HG02840 (cell line): Measurements from ENCODE around the gene PDE4D.

Experiments used
- ATAC-seq: cut with Tn5 transposase; IDR thresholded peaks from one replicate; pipeline ENCODE4 v1.9.1; 2021; ENCODE audit warnings: mild to moderate bottlenecking, moderate library complexity, moderate number of reproducible peaks; ENCODE audit not compliant: unreplicated experiment, low FRiP score

Gene PDE4D

DNA sequence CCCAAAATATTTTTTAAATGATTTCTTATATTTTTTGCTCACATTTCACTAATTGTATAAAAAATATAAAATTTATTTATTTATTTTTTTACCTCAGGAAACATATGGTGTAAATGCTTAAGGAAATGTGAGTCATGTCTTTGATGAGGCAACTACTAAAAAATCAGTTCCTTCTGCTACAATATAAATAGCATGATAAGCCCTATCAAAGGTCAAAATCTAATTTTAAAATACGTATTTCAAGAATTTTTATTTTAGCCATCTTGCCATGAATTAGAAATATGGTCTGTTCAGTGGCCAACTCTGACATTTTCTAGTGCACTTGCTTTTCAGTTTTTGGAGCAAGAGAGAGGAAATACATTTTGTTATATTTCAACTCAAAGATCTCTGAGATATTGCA lies 50.5 kb downstream of the PDE4D start:
- no peak for ATAC-seq

DNA sequence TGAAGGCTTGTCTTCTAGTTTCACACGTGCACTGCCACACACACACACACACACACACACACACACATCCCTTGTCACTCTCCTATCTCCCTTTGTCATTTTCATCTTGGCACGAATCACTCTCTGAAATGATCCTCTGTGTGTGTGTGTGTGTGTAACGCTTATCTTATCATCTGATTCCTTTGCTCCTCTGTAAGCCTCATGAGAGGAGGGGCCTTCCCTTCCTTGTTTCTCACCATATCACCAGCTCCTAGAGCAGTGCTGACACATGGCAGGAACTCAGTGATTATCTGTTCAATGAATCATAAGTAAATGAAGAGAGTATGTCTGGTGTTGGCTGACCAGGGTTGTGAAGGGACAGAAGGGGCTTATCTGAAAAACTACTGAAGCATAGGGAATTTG lies 53.3 kb downstream of the PDE4D start:
- ATAC-seq: no peak

DNA sequence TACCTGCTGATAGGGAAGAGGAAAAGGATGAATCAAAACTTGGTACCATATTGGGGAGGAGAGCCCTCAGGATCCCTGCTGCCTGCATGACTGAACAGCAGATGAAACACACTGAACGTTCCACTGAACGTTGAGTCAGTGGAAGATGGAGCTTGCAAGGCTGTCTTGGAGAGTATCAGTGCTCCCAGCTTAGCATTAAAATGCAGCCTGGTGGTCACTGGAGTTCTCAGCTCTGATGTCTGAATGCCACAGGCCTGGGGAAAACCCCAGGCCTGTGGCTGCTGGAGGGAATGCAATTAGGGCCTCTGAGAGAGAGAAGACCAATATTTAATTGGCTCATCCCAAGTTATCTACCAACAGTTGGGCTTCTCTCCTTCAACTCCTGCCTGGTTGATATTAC lies 54.5 kb downstream of the PDE4D start:
- ATAC-seq: no peak

DNA sequence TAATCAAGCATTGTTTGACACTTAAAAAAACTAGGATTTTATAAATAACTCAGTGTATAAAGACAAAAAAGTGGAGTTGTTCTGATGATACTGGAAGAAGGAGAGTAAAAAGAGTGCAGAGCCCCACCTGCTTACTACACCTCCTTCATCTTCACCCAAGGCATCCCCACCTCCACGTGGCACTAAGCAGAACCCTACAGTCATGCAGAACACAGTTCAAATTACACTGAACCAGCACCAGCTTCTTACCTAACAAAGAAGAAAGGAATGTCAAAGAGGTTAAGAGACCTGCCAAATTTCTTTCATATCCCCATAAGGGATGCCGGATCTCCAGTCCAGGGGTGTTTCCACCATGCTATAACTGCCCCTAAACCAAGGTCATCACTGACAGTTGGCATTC lies 55.5 kb downstream of the PDE4D start:
- ATAC-seq: no peak

DNA sequence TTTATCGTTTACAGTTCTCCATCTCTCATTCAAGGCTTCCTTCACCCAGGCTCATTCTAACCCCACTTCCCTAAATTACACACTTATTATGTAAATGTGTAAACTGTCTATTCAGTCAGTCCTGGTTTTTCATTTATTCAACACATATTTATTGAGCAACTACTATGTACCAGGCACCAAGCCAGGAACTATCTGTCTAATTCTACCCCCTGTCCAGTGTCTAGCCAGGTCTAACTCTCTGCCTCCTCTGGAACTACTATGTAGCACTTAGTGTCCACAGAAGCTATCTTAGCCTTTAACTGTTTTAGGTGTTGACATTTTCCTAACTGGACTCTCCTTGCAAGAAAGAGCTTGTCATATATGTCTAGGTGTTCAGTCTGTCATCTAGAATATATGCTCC lies 56.5 kb downstream of the PDE4D start:
- ATAC-seq: no peak

DNA sequence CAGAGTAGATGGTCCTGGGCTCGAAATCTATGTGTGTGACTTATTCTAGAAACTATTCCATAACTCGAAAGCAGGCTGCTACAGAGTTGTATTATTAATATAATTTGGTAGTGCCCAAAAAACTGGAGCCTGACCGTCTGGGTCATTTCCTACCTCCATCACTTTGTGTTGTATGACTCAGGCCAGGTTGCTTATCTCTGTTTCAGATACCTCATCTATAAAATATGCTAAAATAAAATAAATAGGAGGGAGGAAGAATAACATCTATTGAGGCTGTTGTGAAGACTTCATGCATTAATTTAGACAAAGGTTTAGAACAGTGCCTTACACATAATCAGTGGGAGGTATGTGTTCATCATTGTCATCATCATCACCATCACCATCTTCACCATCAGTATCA lies 57.7 kb downstream of the PDE4D start:
- no peak for ATAC-seq

DNA sequence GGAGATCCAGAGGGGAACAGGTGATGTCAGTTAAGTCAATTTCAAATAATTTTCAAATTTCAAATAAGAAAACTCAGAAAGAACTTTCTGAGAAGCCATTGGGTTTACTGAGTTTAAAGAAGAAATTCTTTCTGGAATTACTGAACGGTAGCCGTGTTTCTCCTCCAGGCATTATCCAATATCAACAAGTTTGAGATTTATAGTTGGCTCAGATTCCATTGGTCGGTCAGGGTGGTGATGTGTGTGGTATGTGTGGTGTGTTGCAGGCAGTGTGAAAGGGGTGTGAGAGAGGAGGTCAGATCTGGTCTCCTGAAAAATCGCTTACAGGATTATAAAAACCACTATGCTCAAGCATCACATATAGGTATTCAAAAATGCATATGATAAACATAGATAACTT lies 60.1 kb downstream of the PDE4D start:
- ATAC-seq: no peak

DNA sequence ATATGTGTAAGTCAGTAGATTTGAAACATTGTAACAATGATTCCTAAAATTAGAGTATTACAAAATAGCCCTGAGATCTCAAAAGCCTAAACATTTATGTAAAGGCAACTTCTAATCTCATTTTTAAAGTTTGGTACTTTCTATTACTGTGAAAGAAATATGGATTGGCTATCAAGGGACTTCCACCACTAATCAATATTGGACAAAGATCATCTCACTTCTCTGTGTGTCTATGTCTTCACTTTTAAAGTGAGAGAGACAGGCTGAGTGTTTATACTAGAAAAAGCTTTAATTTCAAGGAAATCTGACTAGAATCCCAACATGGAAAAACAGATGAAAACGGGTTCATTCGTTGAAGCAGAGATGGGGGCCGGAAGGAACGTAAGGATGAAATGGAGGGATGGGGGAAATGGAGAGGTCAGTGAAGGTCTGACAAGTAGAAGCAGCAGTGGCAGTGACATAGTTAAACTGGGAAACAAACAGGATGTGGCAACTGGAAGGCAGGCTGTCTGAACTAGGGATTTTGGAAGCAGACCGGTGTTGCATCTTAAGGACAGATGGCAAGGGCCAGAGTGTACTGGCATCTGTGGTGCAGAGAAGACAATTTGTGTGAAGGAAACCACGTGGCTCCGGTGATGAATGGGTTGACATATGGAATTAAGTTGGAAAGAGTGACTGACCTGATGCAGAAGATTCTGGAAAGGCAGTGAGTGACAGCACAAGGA lies 60.8 kb downstream of the PDE4D start:
- no peak for ATAC-seq

DNA sequence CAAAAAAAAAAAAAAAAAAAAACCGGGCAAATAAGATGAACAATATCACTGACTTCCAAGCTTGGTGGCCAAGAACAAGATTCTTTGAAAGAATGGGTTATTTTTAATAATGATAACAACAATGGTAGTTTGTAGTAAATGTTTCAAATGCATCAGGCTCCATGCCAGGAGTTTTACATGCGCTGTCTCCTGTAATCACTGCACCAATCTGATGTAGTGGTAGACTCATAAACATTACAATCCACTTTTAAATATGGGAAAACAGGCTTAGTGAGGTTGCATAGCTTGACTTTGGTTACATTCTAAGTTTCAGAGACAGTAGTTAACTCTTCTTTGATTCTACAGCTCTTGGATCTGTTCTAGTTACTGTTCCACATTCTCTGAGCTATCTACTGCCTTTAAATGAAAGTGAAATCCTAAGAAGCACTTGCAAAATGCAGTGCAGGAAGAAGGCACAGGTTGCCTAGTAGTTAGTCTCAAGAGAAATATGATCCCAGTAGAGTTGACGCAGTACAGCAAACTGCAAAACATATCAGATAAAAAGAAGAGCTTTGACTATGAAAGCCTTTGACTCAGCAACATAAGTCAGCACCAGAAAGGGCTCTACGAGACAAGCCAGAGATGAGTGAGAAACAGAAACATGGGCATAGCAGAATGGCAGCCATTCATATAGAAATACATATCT lies 62.1 kb downstream of the PDE4D start:
- no peak for ATAC-seq

DNA sequence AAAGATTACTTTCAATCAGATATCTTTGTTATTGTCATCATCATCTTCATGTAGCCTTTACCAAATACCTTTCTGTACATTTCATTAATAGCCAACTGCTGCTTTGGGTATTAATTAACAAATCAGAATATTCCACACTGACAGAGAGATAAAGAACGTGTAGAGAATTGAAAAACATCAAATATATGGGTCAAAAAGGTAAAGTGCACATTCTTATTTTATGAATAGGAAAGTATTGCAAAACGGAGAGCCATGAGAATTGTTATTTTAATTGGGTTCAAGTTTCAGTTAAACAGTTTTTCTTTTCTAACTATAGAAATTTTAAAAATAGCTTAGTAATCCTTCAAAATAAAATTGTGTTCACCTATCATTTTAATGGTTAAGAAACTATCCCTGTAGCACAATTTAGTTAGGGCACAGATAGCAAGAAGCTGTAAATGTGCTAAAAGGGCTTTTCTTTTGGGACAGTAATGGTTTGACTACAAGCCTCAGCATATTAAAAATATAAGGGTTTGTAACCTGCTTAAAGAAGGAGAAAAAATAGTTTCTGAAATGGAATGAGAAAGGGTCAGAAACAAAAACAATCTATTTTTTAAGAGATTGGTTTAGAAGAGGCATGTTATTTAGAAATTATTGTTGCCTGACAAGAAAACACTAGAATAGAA lies 62.9 kb downstream of the PDE4D start:
- ATAC-seq: no peak

DNA sequence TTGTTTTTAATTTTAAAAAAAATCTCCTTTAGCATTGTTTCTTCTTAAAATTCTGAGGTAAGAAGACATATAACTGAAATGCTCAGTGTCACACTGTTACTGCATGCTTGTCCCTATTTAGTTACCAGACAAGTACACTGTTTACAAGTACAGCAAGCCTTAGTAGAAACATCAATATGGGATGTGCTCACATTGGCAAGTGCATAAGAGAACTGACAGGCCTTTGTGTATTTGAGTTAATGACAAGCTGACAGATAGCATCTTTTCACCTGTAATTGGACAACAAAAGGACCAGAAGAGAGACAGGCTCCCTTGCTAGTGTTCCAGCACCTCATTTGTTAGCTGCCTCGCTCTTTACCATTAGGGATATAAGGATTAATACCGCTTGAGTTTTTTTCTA lies 63.6 kb downstream of the PDE4D start:
- ATAC-seq: no peak

DNA sequence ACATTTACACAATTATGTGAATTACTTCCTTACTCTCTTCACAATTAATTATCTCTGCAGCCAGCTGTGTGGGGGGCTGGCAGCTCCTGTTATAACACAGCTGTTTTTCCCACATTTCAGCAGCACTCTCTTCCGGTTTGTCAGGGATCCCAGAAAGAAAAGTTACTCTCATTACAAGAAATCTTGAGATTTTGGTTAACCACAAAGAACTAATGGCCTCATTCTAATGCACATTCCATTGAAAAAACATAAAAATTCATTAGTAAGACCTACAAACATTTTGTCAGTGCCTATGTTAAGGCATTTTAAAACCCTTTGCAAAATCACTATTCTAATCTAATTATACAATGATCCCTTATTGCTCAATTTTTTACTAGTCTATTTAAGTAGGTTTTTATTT lies 64.1 kb downstream of the PDE4D start:
- ATAC-seq: no peak

DNA sequence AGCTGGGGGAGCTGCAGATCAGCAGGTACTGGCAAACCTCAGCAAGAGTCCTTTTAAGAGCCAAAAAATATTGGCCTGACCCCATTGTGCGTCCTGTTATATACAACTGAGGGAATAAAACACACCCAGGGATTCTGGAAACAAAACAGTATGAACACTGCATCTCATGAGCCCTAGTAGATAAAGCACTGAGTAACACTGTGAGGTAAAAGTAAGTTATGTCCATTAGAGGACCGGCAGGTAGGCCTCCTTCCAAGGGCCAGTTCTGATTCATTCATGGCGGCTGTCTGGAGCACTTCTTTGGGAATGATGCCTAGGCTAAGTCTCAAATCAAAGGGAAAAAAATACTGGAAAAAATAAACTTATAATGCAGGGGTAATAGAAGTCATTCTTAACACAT lies 64.9 kb downstream of the PDE4D start:
- ATAC-seq: no peak

DNA sequence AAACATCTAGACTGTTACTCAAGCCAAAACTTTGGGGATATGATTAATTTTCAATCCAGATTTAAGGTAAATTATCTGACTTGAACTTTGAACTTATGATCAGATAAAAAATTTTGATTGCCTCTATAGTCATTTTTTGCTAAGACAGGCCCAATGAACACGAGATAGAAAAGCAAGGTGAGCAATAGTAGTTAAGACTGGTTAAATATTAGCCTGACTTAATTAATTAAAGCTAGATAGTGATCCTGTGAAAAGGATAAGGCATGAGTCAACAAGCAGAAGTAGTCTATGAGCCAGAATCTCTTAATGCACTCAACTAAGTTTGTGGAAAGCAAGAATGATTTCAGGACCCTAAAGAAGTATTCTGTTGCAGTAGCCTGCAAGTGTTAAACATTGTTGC lies 66.5 kb downstream of the PDE4D start:
- ATAC-seq: no peak

DNA sequence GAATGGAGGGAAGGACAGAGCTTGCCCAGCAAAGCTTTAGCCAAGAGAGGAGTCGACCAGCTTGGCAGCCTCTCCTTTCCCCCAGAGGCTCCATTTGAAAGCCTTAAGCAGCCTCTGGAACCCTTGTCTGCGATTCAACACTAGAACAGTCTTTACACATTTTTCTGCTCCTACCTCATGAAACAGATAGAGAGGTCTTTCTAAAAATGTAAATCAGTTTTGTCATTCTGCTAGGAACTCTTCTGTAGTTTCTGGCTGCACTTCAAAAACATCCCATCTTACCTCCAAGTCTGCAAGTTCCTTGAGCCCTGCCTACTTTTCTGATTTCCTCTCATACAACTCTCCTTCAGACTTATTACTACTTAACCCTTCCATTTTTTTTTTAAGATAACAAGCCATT lies 70.1 kb downstream of the PDE4D start:
- ATAC-seq: no peak

DNA sequence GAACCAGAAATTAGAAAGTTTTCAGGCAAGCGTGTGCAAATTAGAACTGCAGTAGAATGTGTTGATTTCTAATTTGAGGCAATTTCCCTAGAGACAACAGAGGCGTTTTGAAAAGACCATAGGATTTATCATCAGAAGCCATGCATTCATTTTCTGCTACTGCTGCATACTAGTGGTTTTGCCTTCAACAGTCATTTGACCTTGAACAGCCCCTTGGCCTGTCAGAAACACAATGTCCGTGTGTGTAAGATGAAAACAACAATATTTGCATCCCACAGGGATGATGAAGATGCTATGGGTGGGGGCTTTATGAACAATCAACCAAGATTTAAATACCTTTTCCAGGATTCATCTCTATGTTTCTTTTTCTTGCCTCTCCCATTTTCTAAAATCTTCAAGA lies 73.7 kb downstream of the PDE4D start:
- no peak for ATAC-seq

DNA sequence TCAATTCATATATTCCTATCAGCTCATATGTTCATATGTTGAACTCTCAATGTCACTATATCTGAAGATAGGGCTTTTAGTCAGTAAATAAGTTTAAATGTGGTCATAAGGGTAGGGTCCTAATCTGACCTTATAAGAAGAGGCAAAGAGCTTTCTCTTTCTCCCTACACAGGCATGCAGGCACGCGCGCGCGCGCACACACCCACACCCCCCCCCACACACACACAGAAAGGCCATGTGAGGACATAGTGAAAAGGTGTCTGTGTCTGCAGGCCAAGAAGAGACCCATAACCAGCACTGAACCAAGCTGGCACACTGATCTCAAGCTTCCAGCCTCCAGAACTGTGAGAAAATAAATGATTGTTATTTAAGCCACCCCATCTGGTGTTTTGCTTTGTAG lies 76.0 kb downstream of the PDE4D start:
- ATAC-seq: no peak

DNA sequence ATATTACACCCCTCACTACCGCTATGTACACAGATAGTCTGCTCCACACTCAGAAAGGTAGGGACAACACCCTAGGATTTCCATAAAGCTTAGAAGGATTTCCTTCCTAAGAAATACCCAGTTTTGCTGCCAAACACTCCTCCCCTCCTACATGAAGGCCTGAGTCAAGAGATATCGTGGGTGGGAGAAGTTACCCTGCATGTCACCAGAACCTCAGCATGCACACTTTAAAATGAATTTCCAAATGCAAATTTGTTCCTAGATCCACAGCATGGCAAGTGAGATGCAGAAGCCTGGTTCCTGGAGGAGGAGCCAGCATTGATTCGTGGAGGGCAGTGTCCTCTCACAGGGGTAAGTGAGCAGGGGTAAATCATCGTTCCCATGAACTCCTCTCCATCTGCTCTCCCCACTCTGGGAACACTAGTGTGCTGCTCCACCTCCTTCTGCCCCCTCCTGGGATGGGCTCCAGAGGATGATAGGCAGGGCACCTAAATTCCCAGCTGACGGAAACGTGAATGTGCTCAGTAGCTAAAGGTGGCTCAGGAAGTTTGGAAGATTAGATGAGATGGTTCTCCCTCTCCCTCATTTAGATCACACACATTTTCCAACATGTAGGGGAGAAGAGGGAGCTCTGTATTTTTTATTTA lies 76.7 kb downstream of the PDE4D start:
- no peak for ATAC-seq

DNA sequence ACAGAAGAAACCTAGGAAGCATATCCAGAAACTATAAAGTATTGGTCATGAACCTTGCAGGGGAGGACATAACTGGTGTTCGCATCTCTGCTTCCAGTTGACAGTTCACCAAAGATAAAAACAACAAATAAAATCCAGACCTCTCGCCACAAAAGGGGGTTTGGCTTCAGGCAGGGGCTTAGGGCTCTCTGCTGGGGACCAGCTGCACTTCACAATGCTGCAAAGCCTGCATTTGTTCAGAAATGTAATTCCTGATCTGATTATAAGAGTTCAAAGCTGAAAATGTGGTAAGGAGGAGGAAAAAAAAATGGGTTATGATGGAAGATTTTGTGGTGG lies 79.0 kb downstream of the PDE4D start:
- no peak for ATAC-seq

DNA sequence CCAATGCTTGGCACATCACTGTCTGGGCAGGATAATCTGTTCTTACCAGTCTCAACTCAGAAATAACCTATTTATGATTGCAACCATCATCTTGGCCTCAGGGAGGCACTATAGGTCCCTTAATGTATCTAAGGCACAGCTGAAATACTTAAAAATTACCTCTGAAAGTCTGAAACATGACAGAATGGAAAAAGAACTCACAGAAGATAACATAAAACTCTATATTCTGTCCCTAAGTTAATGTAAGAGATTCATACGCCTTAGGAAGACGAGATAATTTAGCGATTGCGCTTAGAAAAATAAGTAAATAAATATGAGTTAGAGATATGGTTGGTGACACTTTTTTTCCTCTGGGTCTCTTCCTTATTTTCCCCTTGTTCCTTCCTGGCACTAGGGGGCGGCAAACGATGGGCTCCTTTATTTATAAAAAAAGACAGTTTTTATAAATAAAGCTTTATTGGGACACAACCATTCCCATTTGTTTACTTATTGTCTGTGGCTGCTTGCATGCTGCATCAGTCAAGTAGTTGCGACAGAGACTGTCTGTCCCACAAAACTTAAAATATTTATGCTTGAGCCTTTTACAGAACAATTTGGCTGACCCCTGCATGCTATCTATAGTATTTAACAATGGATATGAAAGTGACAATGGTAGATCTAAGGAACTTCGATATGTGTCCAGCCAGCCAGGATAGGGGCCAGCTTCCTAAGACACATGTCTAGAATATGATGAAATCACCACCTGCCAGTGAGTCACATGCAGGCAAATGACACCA lies 79.6 kb downstream of the PDE4D start:
- ATAC-seq: no peak

DNA sequence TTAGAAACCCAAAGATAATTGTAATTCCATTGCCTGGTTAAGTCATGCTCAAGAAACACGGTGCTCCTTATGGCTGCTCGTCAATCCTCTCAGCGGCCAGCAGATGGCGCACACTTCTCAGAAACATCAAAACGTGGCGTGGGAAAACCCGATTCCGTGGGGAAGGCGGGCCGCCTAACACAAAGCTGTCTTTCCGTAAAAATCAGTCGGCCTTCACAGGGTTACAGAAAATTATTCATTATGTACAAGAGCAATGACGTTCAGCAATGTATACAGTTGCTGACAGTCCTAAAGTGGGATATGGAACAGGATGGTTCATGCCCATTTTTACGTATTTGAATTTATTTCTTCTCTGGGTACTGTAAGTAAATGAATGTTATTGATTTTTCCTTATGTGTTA lies 83.5 kb downstream of the PDE4D start:
- no peak for ATAC-seq
